ENCODE data around the gene GALNT12.

Gene GALNT12

DNA sequence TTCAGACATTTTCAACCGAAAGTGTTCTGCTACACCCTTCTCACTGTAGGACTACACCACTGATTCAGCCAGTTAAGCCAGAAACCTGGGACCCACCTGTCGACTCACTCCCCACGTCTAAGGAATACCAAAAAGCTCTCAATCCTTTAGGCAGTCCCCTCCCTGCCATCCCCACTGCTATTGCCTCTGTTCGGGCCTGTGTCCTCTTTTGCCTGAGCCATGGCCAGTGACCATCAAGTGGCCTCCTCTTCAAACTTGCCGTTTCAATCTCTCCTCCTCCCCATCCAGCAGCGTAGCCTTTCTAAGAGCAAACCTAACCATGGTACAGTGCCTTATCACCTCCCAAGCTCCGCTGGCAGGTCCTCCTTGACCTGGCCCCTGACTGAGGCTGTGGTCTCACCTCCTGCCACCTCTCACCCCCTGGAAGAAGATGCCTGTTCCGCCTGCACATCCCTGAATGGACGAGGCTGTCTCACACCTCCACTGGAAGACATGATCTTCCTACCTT, 64.1 kb downstream of the GALNT12 start:
- no peak overlapping the region for H3K9ac ChIP-seq
- H3K79me2 ChIP-seq (ENCODE audit: insufficient read depth, low read depth), result no peaks in the 10 kb centered on the region
- no peak overlapping the region for H2AFZ ChIP-seq (ENCODE audit: low read depth)
- no peaks in the 10 kb centered on the region for H3K27me3 ChIP-seq (ENCODE audit: insufficient read depth, low read depth)
- no peak overlapping the region for H3K27ac ChIP-seq
- TF ChIP-seq, protein P1, sequence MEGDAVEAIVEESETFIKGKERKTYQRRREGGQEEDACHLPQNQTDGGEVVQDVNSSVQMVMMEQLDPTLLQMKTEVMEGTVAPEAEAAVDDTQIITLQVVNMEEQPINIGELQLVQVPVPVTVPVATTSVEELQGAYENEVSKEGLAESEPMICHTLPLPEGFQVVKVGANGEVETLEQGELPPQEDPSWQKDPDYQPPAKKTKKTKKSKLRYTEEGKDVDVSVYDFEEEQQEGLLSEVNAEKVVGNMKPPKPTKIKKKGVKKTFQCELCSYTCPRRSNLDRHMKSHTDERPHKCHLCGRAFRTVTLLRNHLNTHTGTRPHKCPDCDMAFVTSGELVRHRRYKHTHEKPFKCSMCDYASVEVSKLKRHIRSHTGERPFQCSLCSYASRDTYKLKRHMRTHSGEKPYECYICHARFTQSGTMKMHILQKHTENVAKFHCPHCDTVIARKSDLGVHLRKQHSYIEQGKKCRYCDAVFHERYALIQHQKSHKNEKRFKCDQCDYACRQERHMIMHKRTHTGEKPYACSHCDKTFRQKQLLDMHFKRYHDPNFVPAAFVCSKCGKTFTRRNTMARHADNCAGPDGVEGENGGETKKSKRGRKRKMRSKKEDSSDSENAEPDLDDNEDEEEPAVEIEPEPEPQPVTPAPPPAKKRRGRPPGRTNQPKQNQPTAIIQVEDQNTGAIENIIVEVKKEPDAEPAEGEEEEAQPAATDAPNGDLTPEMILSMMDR (conservative IDR thresholded peaks at IDR 0.05; ENCODE audit: low read depth, low read length), result no peak
- H3K4me2 ChIP-seq, result no peak overlapping the region
- H4K20me1 ChIP-seq (ENCODE audit: insufficient read depth), result no peaks in the 10 kb centered on the region
- peaks cover 22% of the 10 kb centered on the region for H3K4me1 ChIP-seq (ENCODE audit: low read depth, poor library complexity, severe bottlenecking)
- no peaks in the 10 kb centered on the region for H3K36me3 ChIP-seq (ENCODE audit: insufficient read depth)
- H3K4me3 ChIP-seq (IDR thresholded peaks at IDR 0.05; ENCODE audit: insufficient read depth, low read depth, low read length), result no peak overlapping the region

DNA sequence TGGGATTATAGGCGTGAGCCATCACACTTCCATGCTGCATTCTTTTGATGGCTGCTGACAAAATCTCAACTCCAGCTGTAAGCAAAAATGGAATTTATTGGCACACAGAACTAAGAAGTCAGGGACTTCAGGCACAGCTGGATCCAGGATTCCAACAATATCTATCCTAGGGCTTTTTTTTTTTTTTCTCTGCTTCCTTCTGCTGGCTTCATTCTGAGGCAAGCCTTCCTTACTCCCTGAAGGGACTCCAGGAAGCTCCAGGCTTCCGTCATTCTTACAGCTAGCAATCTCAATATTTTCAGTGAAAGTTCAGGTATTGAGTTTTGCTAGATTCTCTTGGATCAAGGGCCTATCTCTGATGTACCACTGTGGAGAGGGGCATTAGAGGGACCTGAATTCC, 66.1 kb downstream of the GALNT12 start:
- Histone ChIP-seq H3K36me3 (ENCODE audit: insufficient read depth) (no peaks in the 10 kb centered on the region), H3K4me3 (IDR thresholded peaks at IDR 0.05; ENCODE audit: insufficient read depth, low read depth, low read length) (no peak overlapping the region), H3K27me3 (ENCODE audit: insufficient read depth, low read depth) (no peaks in the 10 kb centered on the region), H2AFZ (ENCODE audit: low read depth) (no peak overlapping the region), H3K27ac (no peak overlapping the region), H3K4me1 (ENCODE audit: low read depth, poor library complexity, severe bottlenecking) (peaks cover 3% of the 10 kb centered on the region), H3K4me2 (no peak overlapping the region), H3K79me2 (ENCODE audit: insufficient read depth, low read depth) (no peaks in the 10 kb centered on the region), H4K20me1 (ENCODE audit: insufficient read depth) (no peaks in the 10 kb centered on the region), H3K9ac (no peak overlapping the region)
- TF ChIP-seq, protein P1 (conservative IDR thresholded peaks at IDR 0.05; ENCODE audit: low read depth, low read length), result no peak

DNA sequence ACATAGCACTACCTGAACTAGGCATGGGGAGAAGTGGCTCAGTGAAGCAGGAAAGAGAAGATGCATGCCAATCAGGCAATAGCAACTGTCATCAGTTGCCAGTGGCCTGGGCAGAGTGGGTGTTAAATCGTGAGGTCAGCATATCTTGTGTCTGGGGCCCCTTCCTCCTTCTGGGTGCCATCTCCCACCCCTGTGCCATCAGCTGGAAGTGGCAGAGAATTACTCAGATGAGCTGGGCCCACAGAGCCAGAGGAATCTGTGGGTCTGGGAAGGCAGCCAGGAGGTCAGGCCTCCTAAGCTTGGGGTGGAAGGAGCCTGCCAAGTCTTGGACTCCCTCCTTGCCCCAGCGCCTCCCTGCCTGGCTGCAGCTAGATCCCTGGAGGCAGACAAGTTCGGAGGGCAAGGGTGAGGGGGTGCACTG, 66.5 kb downstream of the GALNT12 start:
- Histone ChIP-seq H4K20me1 (ENCODE audit: insufficient read depth) (no peaks in the 10 kb centered on the region), H3K4me1 (ENCODE audit: low read depth, poor library complexity, severe bottlenecking) (no peaks in the 10 kb centered on the region), H3K79me2 (ENCODE audit: insufficient read depth, low read depth) (no peaks in the 10 kb centered on the region), H3K27ac (no peak overlapping the region), H3K4me2 (no peak overlapping the region), H3K36me3 (ENCODE audit: insufficient read depth) (no peaks in the 10 kb centered on the region), H3K27me3 (ENCODE audit: insufficient read depth, low read depth) (no peaks in the 10 kb centered on the region), H2AFZ (ENCODE audit: low read depth) (no peak overlapping the region), H3K9ac (no peak overlapping the region), H3K4me3 (IDR thresholded peaks at IDR 0.05; ENCODE audit: insufficient read depth, low read depth, low read length) (no peak overlapping the region)
- TF ChIP-seq, protein P1 (conservative IDR thresholded peaks at IDR 0.05; ENCODE audit: low read depth, low read length), result no peak

DNA sequence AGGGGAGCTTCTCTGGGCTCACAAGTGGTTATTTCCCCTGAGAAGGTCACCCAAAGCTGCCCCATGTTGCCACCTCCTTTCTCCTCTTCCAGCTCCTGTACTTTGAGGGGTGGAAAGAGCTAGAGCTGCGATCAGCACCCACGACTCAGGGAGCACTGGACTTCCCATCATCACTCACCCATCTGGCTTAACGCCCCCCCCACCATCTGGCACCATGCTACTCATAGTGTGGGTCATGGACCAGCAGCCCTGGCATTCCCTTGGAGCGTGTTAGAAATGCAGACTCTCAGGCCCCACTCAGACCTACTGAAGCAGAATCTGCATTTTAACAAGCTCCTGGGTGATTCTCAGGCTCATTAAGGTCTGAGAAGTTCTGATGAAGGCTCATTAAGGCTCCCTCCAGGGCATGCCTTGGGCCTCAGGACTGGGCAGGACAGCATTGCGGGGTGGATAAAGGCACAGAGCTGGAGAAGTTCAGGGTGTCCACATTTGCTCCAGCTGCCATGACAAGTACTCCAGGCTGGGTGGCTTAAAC, 67.3 kb downstream of the GALNT12 start:
- Histone ChIP-seq H3K27ac (no peak overlapping the region), H3K4me3 (IDR thresholded peaks at IDR 0.05; ENCODE audit: insufficient read depth, low read depth, low read length) (no peak overlapping the region), H3K4me2 (no peak overlapping the region), H2AFZ (ENCODE audit: low read depth) (no peak overlapping the region), H3K4me1 (ENCODE audit: low read depth, poor library complexity, severe bottlenecking) (no peaks in the 10 kb centered on the region), H3K9ac (no peak overlapping the region), H3K79me2 (ENCODE audit: insufficient read depth, low read depth) (no peaks in the 10 kb centered on the region), H3K27me3 (ENCODE audit: insufficient read depth, low read depth) (no peaks in the 10 kb centered on the region), H4K20me1 (ENCODE audit: insufficient read depth) (no peaks in the 10 kb centered on the region), H3K36me3 (ENCODE audit: insufficient read depth) (no peaks in the 10 kb centered on the region)
- TF ChIP-seq, protein P1 (conservative IDR thresholded peaks at IDR 0.05; ENCODE audit: low read depth, low read length), result no peak

Measured in KMS-11 (cell line).